Progenitor cell of endocrine pancreas (in vitro differentiated cells): ENCODE measurements around the gene CEP83. TPM values are rescaled to one million over a fixed set of nuclear protein-coding genes. Genes with fewer than 3 reads are reported as not detected.

Experiments used
- DNase-seq: peaks from one replicate; pipeline ENCODE4 v3.0.0; 2021; ENCODE audit warnings: low spot score; ENCODE audit not compliant: unreplicated experiment
- H3K27ac Mint-ChIP-seq: 2 replicates; pipeline ENCODE4 v1.8.0; 2021; ENCODE audit warnings: mild to moderate bottlenecking, moderate library complexity, mixed read lengths
- H3K27me3 Mint-ChIP-seq: 2 replicates; pipeline ENCODE4 v1.8.0; 2021; ENCODE audit warnings: mixed read lengths
- H3K36me3 Mint-ChIP-seq: 2 replicates; pipeline ENCODE4 v1.8.0; 2022; ENCODE audit warnings: mixed read lengths; ENCODE audit not compliant: insufficient read depth
- H3K4me1 Mint-ChIP-seq: 2 replicates; pipeline ENCODE4 v1.8.0; 2021; ENCODE audit warnings: low read depth, mixed read lengths
- H3K4me3 Mint-ChIP-seq: 2 replicates; pipeline ENCODE4 v1.8.0; 2021; ENCODE audit warnings: low read depth, mild to moderate bottlenecking, moderate library complexity, mixed read lengths
- H3K9me3 Mint-ChIP-seq: 2 replicates; pipeline ENCODE4 v1.8.0; 2021; ENCODE audit warnings: low read depth, mixed read lengths
- total RNA-seq: library from RNA; stranded (reverse); gene quantifications from 2 replicates; pipeline ENCODE4 v1.2.1, GENCODE V29; 2021
- TF ChIP-seq, protein P1 (sequence below): fragments of 200-600 bp; sonication (generic); IDR thresholded peaks from one replicate; pipeline ENCODE4 v1.5.0; 2021; ENCODE audit warnings: antibody characterized with exemption, mild to moderate bottlenecking; ENCODE audit not compliant: unreplicated experiment

The CEP83 gene
- total RNA-seq, 1 donor from 2014 or later, result 38.6 TPM

DNA sequence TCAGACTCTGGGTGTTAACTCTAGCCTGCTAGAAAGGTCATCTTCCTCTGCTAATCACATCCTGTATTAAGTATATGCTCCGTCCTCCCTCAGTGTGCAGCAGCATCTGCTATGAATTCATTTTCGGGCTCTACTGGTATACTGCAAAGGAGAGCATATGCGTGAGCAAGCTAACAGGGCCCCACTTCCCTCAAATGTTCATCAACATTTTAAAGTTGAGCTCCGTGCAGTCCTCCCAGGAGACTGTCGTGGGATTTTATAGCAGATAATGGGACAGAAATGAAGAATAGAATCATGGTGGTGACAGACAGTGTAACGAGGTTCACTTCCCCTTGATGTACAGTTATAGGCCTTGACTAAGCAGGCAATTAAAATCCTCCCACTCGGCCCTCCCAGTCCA lies 179.6 kb downstream of the CEP83 start:
- Mint-ChIP-seq H3K27me3 (no peaks in the 10 kb centered on the region), H3K4me1 (peaks cover 6% of the 10 kb centered on the region), H3K4me3 (no peak overlapping the region), H3K36me3 (peaks cover 10% of the 10 kb centered on the region), H3K9me3 (no peaks in the 10 kb centered on the region), H3K27ac (no peak overlapping the region)
- TF ChIP-seq, protein P1, sequence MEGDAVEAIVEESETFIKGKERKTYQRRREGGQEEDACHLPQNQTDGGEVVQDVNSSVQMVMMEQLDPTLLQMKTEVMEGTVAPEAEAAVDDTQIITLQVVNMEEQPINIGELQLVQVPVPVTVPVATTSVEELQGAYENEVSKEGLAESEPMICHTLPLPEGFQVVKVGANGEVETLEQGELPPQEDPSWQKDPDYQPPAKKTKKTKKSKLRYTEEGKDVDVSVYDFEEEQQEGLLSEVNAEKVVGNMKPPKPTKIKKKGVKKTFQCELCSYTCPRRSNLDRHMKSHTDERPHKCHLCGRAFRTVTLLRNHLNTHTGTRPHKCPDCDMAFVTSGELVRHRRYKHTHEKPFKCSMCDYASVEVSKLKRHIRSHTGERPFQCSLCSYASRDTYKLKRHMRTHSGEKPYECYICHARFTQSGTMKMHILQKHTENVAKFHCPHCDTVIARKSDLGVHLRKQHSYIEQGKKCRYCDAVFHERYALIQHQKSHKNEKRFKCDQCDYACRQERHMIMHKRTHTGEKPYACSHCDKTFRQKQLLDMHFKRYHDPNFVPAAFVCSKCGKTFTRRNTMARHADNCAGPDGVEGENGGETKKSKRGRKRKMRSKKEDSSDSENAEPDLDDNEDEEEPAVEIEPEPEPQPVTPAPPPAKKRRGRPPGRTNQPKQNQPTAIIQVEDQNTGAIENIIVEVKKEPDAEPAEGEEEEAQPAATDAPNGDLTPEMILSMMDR, result no peak
- DNase-seq, result no peak

DNA sequence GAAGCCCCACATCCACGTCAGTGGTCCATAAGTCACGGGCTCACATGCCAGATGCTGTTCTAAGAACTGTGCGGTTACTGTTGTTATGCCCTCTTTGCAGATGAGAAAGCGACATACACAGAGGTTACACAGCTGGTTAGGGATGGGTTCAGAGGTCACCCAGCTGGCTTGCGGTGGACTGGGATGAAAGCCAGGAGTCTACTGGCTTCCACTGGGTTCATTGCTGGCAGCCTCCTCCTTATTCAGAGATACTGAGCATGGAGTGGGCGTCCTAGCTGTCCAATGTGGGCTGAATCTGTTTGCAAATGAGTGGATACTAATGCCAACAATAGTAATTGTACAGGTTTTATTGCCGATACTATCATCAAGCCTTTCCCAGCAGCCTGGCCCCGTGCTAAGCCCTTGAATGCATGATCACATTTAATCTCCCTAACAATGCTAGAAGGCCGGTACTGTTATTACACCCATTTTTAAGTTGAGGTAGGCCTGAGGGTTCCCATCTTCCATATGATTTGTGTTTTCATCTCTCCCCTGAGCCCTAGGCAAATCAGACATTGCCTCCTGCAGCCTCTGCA lies 182.2 kb downstream of the CEP83 start:
- DNase-seq, result no peak
- Mint-ChIP-seq H3K9me3 (no peaks in the 10 kb centered on the region), H3K4me1 (peaks cover 6% of the 10 kb centered on the region), H3K4me3 (no peak overlapping the region), H3K36me3 (peaks cover 7% of the 10 kb centered on the region), H3K27me3 (no peaks in the 10 kb centered on the region), H3K27ac (no peak overlapping the region)
- TF ChIP-seq, protein P1, result no peak

- TF ChIP-seq, protein P1, result no peak
- DNase-seq, result no peak
- H3K27me3 Mint-ChIP-seq, result no peaks in the 10 kb centered on the region
- no peak overlapping the region for H3K27ac Mint-ChIP-seq
- H3K4me3 Mint-ChIP-seq, result no peak overlapping the region
- peaks cover 4% of the 10 kb centered on the region for H3K36me3 Mint-ChIP-seq
- H3K9me3 Mint-ChIP-seq, result no peaks in the 10 kb centered on the region
- H3K4me1 Mint-ChIP-seq, result peaks cover 6% of the 10 kb centered on the region
Observed at GRCh38 chr12:94276725-94277124, 182.9 kb downstream of the CEP83 start.

DNA sequence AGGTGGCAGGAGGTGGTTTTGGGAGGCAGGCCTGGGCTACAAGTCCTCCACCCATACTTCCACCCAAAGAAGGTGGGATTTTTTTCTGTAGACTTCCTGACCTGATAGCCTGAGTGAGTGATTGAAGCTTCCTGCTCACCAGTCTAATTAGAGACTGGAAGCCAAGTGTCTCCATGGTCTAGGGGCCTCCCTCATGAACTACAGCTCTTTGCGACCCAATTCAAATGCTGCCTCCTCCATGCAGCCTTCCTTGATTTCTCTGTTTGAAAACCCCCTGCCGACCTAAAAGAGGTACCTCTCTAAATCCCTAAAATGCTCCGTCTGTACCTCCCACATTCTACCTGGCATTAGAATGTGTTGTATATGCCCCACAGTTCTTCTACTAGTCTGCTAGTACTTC lies 186.4 kb downstream of the CEP83 start:
- Mint-ChIP-seq H3K27me3 (no peaks in the 10 kb centered on the region), H3K4me1 (peaks cover 4% of the 10 kb centered on the region), H3K36me3 (peaks cover 4% of the 10 kb centered on the region), H3K9me3 (no peaks in the 10 kb centered on the region), H3K27ac (no peak overlapping the region), H3K4me3 (no peak overlapping the region)
- TF ChIP-seq, protein P1, result no peak
- DNase-seq, result no peak

DNA sequence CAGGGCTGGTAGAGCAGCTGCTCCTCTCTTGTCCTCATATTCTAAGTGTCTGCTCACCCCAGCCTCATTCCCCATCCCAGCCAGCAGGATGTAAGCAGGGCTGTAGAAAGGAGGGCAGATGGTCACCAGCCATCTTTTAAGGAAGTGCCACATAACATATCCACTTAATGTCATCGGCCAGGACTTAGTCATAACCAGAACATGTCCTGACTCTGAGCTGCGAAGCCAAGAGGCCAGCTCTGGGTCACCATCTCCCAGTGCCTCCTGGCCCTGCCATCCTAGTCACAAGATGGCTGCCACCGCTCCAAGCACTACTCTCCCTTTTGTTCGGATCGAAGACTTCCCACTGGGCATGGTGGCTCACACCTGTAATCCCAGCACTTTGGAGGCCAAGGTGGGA lies 187.4 kb downstream of the CEP83 start:
- Mint-ChIP-seq H3K27ac (no peak overlapping the region), H3K36me3 (peaks cover 4% of the 10 kb centered on the region), H3K4me1 (no peaks in the 10 kb centered on the region), H3K4me3 (no peak overlapping the region), H3K27me3 (no peaks in the 10 kb centered on the region), H3K9me3 (no peaks in the 10 kb centered on the region)
- TF ChIP-seq, protein P1, result no peak
- no peak for DNase-seq
